Activated T-helper 2 cell treated with anti-CD3 and anti-CD28 coated beads, Interferon-gamma antibody, Interleukin-2, Interleukin-4, amounts not matched to agents 10 μg/mL and 5 μg/mL and 100 μg/mL, durations not matched to agents 14 hours and 24 hours and 36 hours (primary cell): Measurements from ENCODE around the gene SPEG. TPM values are rescaled to one million over a fixed set of nuclear protein-coding genes. Genes with fewer than 3 reads are reported as not detected.
A peak's percentile ranks its signal among the peaks of the same experiment; 100 is the strongest.

Experiments
- DNase-seq: peaks from one replicate; pipeline ENCODE4 v3.0.0; 2021; ENCODE audit warnings: low spot score
- H3K27ac Mint-ChIP-seq: one replicate; pipeline ENCODE4 v1.8.0; 2021; ENCODE audit warnings: mixed read lengths
- H3K27me3 Mint-ChIP-seq: one replicate; pipeline ENCODE4 v1.8.0; 2021; ENCODE audit warnings: low read depth, mixed read lengths
- H3K36me3 Mint-ChIP-seq: one replicate; pipeline ENCODE4 v1.8.0; 2021; ENCODE audit warnings: low read depth, mixed read lengths
- H3K4me1 Mint-ChIP-seq: one replicate; pipeline ENCODE4 v1.8.0; 2021; ENCODE audit warnings: low read depth, mixed read lengths
- H3K4me3 Mint-ChIP-seq: one replicate; pipeline ENCODE4 v1.8.0; 2021; ENCODE audit warnings: low read depth, mild to moderate bottlenecking, moderate library complexity, mixed read lengths
- H3K9me3 Mint-ChIP-seq: one replicate; pipeline ENCODE4 v1.8.0; 2021; ENCODE audit warnings: mixed read lengths
- intact Hi-C: fragments of 100-400 bp; cut with micrococcal nuclease; formaldehyde crosslinking; loops from one replicate; pipeline ENCODE4 v1.15.1; 2023
- total RNA-seq: library from RNA; stranded (reverse); gene quantifications from 2 replicates; pipeline ENCODE4 v1.2.3, GENCODE V29; 2022

The SPEG gene
- total RNA-seq, 1 donor from 2014 or later: not detected

DNA sequence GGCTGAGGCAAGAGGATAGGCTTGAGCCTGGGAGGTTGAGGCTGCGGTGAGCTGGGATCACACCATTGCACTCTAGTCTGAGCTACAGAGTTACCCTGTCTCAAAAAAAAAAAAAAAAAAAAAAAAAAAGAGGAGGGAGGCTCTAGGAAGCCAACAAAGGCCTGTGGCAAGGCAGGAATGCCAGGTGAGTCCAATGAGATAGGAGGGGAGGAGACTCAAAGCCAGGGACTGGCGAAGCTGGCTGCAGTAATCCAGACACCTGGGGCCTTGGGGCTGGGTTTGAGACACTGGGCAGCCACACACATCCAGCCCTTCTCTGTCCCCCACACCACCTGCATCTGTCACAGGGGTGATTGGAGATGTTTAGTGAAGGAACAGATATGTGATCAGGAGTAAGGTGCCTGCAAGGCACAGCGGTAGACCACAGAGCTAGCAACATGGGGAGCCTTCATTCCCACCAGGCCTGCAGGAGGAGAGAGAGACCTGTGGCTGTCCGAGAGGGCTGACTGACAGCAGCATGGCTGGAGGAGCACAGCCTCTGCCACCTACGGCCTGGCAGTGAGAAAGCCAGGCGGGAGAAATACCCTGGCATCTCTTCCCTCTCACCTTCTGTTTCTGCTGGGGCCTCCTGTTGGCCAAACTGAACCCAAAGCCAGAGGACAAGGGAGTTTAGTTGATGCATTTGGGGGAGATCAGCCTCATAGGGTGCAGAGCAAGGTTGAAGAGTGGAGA, 99.5 kb downstream of the SPEG start:
- Mint-ChIP-seq H3K9me3 (no peaks in the 10 kb centered on the region), H3K4me1 (no peaks in the 10 kb centered on the region), H3K36me3 (peaks cover 4% of the 10 kb centered on the region), H3K27me3 (peaks cover 18% of the 10 kb centered on the region), H3K27ac (no peak overlapping the region), H3K4me3 (no peak overlapping the region)
- DNase-seq: no peak
- intact Hi-C loops: no loop called here

DNA sequence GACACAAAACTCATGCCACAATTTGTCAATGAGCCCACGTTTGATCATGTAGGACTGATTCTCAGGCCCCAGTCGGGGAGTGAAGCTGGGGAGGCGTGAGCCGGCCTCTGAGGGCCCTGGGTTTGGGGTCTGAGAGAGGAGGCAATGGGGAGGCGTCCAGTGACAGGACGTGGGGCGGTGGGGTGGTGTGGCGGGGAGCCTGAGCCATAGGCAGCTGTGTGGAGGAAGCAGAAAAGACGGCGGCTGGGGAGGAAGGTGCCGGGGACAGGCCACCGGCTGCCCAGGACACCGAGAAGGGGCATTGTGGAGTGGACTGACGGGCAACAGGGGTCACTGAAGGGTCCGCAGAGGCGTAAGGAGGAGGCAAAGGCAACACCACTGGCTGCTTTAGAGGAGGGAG, 101.8 kb downstream of the SPEG start:
- intact Hi-C loops: no loop called here
- H3K4me3 Mint-ChIP-seq: no peak overlapping the region

DNA sequence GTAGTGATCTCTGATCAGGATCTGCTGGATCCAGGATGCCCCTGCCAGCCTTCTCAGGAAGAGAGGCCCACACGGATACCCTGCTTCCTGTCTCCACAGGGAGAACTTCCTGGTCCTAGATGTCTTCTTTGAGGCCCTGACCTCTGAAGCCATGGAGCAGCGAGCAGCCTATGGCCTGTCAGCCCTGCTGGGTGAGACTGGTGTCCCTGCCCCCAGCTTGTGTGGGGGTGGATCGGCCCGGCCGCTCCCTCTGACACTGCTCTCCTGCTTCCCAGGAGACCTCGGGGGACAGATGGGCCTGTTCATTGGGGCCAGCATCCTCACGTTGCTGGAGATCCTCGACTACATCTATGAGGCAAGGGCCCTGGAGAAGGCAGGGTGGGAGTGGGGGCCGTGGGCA, 102.3 kb downstream of the SPEG start:
- intact Hi-C loops: no loop called here
- DNase-seq: no peak
- H3K27me3 Mint-ChIP-seq: no peaks in the 10 kb centered on the region

More for the DNA sequence above, 101.8 kb downstream of the SPEG start:
- DNase-seq: no peak
- Mint-ChIP-seq H3K27me3 (no peaks in the 10 kb centered on the region), H3K27ac (no peak overlapping the region), H3K4me1 (peaks cover 1% of the 10 kb centered on the region), H3K9me3 (no peaks in the 10 kb centered on the region), H3K36me3 (peaks cover 14% of the 10 kb centered on the region)

DNA sequence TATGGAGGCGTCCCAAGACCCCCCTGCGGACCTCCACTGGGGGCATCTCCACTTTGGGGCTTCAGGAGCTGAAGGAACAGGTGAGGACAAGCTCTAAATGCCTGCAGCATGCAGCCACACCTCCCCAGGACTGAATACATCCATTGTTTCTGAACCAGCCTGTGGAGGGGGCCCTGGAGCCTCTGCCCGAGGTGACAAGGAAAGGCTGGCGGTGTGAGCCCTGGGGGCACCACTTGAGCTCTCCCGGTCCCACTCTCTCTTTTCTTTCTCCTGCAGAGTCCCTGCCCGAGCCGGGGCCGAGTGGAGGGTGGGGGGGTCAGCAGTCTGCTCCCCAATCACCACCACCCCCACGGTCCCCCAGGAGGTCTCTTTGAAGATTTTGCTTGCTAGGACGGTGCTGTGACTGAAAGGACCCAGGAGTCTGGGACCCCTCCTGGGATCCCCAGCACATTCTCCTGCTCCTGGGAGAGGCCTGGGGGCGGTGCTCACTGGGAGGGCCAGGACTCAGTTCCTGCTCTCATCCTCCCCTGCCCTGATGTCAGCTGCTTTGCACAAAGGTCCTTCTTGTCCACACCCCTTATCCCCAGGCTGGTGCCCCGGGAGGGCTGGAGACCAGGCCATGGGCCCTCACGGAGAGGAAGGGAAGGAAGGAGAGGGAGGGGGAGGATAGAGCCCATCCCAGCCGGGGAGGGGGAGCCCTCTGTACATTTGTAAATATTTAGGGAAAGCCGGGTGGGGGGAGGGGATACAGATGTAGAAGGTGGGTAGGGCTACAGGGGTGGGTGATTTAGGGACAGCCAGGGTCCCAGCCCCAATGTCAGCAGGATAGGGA, 103.2 kb downstream of the SPEG start:
- DNase-seq: no peak
- no peaks in the 10 kb centered on the region for H3K27me3 Mint-ChIP-seq
- peaks cover 15% of the 10 kb centered on the region for H3K36me3 Mint-ChIP-seq
- peaks cover 7% of the 10 kb centered on the region for H3K4me1 Mint-ChIP-seq
- no peak overlapping the region for H3K4me3 Mint-ChIP-seq
- H3K9me3 Mint-ChIP-seq: no peaks in the 10 kb centered on the region
- H3K27ac Mint-ChIP-seq: no peak overlapping the region
- intact Hi-C loops: no loop called here

More for the DNA sequence above, 102.3 kb downstream of the SPEG start:
- H3K36me3 Mint-ChIP-seq: peaks cover 15% of the 10 kb centered on the region
- no peaks in the 10 kb centered on the region for H3K9me3 Mint-ChIP-seq
- peaks cover 2% of the 10 kb centered on the region for H3K4me1 Mint-ChIP-seq
- H3K27ac Mint-ChIP-seq: no peak overlapping the region
- no peak overlapping the region for H3K4me3 Mint-ChIP-seq

DNA sequence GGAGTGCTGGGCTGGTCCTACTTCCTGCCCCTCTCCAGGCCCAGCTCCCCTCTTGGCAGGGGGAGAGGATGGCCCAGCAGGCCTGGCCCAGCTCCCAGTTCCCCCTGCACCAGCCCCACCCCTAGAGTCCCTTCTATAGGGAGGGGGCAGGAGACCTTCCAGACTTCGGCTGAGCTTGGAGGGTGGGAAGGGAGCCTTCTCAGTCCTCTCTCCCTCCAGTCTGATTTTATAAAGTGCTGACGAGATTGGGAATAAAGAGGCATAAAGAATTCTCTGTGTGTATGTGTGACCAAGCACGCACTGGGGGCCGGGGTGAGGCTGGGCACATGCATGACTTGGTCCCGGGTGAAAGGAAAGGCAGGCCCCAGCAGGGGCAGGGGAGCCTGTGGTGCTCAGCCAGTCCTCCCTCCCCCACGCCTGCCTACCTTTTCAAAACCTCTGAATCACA, 103.9 kb downstream of the SPEG start:
- no peaks in the 10 kb centered on the region for H3K27me3 Mint-ChIP-seq
- H3K4me3 Mint-ChIP-seq: no peak overlapping the region
- no peaks in the 10 kb centered on the region for H3K9me3 Mint-ChIP-seq
- intact Hi-C loops: no loop called here
- H3K27ac Mint-ChIP-seq: no peak overlapping the region
- H3K4me1 Mint-ChIP-seq: peaks cover 7% of the 10 kb centered on the region
- peaks cover 15% of the 10 kb centered on the region for H3K36me3 Mint-ChIP-seq
- no peak for DNase-seq

DNA sequence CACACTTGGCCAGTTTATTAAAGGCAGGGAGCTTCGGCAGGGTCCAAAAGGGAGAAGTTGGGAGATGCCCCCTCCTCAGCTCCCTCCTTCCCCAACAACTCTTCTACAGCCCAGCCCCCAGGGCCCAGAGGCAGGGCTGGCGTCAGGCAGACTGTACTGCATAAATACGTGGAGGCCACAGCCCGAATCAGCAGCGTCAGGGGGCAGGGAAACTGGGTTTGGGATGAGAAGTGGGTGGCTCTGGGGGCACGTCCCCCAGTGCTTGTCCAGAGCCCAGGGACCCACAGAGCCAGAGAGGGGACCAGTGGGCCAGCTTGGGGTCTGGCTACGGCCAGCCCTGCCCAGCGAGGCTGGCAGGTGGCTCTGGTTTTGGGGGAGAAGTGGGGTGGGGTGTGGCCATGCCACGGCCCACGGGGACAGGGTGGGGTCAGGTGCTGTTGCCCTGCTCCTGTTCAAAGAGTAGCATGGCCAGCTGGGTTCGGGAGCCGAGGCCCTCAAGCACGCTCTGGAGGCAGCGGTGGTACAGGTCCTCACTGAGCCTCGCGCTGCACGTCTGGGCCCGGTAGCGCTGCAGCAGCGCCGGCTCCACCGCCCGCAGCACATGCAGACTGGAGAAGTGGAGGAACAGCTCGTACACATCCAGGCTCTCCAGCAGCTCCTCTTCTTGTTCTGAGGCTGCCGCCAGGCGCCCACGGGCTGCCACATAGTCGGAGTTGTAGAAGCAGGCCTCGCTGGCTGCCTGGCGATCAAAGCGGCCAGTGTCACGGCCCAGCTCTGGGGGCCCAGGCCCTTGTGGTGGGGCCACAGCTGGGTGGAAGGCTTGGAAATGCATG, 104.5 kb downstream of the SPEG start:
- DNase-seq: no peak
- Mint-ChIP-seq H3K4me1 (peaks cover 7% of the 10 kb centered on the region), H3K36me3 (peaks cover 15% of the 10 kb centered on the region), H3K27me3 (peaks cover under 1% of the 10 kb centered on the region), H3K4me3 (no peak overlapping the region), H3K27ac (no peak overlapping the region), H3K9me3 (no peaks in the 10 kb centered on the region)
- intact Hi-C loops: no loop called here

DNA sequence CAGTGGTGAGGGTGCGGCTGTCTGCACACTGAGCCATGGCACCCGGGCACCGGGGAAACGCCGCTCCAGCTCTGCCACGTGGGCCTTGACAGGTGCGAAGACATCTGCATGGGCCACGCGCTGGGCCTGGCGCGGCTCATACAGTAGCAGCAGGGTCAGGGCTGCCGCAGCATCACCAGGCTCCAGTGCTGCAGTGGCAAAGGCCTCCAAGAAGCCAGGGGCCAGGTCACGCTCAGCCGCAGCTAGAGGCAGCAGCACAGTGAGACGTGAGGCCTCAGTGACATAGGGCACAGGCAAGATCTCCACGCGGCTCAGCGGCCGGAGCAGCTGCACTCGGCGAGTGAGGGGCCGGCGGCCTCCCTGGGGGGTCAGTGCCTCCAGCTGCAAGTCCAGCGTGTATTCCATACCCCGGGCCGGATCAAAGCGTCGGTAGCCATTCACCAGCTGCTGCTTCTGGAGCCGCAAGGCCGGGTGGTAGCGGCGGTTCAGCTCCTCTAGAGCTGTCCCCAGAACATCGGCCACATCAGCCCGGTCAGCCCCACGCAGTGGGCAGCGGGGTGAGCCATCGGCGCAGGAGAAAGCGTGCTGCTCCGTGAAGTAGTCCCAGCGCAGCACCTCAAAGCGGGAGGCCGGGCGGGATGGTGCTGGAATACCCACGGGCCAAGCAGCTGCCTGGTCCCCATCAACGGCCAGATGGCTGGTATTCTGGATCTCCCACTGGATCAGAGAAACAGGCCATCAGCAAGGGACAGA, 105.5 kb downstream of the SPEG start:
- no peak for DNase-seq
- intact Hi-C loops: loop anchor here (10.0 kb wide), 1 partner anchor 365 kb away; the partner anchor contains the start of genes CNPPD1, RETREG2 and SLC23A3
- H3K36me3 Mint-ChIP-seq: peaks cover 15% of the 10 kb centered on the region
- H3K9me3 Mint-ChIP-seq: no peaks in the 10 kb centered on the region
- H3K27me3 Mint-ChIP-seq: peaks cover 10% of the 10 kb centered on the region
- no peak overlapping the region for H3K4me3 Mint-ChIP-seq
- no peak overlapping the region for H3K27ac Mint-ChIP-seq
- H3K4me1 Mint-ChIP-seq: peaks cover 11% of the 10 kb centered on the region

DNA sequence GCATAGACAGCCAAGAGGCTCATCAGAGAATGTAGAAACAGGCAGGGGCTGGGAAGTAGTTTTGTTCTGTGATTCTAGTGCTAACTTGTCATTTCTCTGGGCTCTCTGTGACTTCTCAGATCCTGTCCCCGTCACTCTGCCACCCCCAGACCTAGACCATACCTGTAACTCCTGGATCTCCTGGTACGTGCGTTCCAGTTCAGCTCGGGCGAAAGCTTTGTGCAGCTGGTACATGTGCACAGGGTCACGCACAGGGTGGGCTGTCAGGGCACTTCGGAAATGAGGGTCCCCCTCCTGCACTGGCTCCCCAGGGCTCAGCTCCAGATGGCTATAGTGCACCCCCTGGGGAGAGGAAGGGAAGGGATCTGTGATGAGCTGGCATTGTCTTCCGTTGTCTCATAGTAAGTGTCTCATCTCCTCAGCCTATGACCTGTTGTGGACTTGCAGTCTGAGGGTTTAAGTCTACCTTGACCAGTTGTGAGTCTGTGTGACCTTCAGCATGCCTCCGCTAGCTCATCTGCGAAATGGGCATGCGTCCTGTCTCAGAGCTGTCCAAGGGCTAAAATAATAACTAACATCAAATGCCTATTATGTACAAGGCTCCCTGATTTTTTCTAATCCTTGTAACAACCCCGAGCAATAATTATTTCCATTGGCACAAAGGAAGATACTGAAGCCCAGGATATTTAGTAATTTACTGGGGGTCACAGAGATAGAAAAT, 106.3 kb downstream of the SPEG start:
- Mint-ChIP-seq H3K36me3 (peaks cover 15% of the 10 kb centered on the region), H3K9me3 (no peaks in the 10 kb centered on the region), H3K27me3 (peaks cover 11% of the 10 kb centered on the region), H3K4me3 (peak overlapping the region; percentile 26), H3K4me1 (peaks cover 11% of the 10 kb centered on the region), H3K27ac (no peak overlapping the region)
- DNase-seq: no peak
- intact Hi-C loops: loop anchor here (1.0 to 10.0 kb wide), 4 partner anchors 43 to 366 kb away; partner anchors contain the start of genes CNPPD1, GMPPA, RETREG2 and SLC23A3

DNA sequence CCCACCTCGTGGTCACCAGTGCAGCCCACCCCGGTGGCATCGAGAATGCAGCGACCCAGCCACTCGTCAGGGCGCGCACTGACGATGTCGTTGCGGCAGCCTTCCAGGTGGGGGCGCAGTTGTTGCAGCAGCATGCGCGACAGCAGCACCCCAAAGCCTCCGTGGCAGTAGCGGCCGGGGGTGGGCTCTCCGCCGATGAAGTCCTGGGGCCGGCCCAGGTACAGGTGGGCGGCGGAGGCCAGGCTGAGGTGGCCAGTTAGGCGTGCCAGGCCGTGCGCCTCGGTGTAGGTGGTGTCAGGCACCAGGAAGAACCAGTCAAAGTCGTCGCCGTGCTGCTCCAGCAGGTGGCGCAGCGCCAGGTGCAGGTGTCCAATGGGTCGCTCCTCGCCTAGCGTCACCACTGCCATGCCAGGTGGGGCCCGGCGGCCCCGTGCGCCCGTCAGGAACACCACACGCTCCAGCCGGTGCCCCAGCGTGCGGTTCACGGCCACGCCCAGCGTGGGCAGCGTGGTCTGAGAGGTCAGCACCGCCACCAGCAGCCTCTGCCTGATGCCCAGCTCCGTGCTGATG, 107.1 kb downstream of the SPEG start:
- H3K4me1 Mint-ChIP-seq: peaks cover 11% of the 10 kb centered on the region
- intact Hi-C loops: loop anchor here (1.0 to 10.0 kb wide), 5 partner anchors 17 to 367 kb away; partner anchors contain the start of genes CNPPD1, GMPPA, RETREG2 and SLC23A3
- DNase-seq: peak; percentile 84
- no peak overlapping the region for H3K27ac Mint-ChIP-seq
- peaks cover 15% of the 10 kb centered on the region for H3K36me3 Mint-ChIP-seq
- H3K4me3 Mint-ChIP-seq: peak overlapping the region; percentile 91
- no peaks in the 10 kb centered on the region for H3K9me3 Mint-ChIP-seq
- peaks cover 16% of the 10 kb centered on the region for H3K27me3 Mint-ChIP-seq

DNA sequence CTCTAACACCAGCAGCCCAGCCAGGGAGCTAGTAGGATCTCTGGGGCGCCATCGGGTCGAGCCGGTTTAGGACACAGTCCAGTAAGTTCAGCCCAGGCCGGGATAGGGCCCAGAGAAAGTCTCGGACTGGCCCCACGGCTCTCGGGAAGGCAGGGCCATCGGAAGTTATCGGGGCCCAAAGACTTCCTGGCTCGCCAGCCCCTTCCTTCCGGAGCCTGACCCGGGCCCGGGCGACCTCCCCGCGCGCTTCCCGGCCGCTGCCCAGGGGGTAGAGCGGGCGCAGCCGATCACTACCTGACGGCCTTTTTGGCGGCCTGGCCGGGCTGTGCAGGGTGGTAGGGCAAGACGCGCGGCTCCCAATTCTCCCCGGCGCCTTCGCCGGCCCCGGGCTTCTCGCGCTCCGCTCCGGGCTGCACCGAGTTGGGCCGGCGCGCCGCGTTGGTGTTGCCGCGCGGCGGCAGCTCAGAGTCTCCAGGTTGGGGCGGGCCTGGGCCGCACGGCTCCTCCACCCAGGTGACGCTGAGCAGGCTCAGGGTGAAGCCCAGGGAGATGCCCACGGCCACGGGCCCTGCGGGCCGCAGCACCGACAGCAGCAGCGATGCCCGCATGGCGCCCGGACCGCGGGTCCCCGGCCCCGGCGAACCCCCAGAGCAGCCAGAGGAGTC, 108.4 kb downstream of the SPEG start:
- peak overlapping the region; percentile 19 for H3K27ac Mint-ChIP-seq
- no peaks in the 10 kb centered on the region for H3K9me3 Mint-ChIP-seq
- DNase-seq: no peak
- intact Hi-C loops: loop anchor here (1.0 to 10.0 kb wide), 5 partner anchors 9 to 368 kb away; partner anchors contain the start of genes CNPPD1, RETREG2, SLC23A3 and STK11IP
- H3K36me3 Mint-ChIP-seq: peaks cover 15% of the 10 kb centered on the region
- peaks cover 16% of the 10 kb centered on the region for H3K27me3 Mint-ChIP-seq
- peak overlapping the region; percentile 91 for H3K4me3 Mint-ChIP-seq
- H3K4me1 Mint-ChIP-seq: peaks cover 11% of the 10 kb centered on the region
